ENCODE data around the gene PMEL.
A peak's percentile ranks its signal among the peaks of the same experiment; 100 is the strongest.
"Not testable (repeated sequence)": the region's sequence is repeated elsewhere in the genome, so short reads cannot be mapped to it uniquely, and the experiment has no call there.

The PMEL gene

DNA sequence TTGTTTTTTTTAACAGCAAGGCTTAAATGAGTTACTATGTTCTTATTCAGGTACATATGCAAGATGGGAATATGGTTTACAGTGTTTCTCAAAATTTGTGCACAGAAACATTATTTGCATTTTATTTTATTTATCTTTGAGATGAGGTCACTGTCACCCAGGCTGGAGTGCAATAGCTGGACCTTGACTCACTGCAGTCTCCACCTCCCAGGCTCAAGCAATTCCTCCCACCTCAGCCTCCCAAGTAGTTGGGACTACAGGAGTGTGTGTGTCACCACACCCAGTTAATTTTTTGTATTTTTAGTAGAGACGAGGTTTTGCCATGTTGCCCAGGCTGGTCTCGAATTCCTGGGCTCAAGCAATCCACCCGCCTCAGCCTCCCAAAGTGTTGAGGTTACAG lies 46.8 kb downstream of the PMEL start:
- not testable (repeated sequence) for DNase-seq

- DNase-seq: no peak
Measured at GRCh38 chr12:55915482-55915859, 50.4 kb downstream of the PMEL start.

DNA sequence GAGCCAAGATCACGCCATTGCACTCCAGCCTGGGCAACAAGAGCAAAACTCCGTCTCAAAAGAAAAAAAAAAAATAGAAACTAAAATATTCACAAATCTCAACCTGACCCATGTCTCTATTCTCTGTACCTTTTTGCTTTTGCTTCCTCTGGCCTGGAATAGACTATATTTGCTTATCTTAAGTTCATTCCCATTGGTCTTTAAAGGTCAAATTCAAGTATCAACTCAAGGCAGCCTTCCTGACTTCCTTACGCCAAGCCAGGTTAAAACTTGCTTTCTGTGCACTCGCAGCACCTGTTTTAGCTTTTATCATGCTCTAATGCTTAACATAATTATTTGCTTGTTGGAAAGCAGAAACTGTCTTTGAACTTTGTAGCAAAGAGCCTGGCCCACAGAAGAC lies 52.9 kb downstream of the PMEL start:
- no peak for DNase-seq

- DNase-seq: no peak
Measured at GRCh38 chr12:55909513-55909884, 56.3 kb downstream of the PMEL start.

GRCh38 chr12:55908726-55909512 lies 56.9 kb downstream of the PMEL start:
- peak; percentile 57 to 70 for DNase-seq

- no peak for DNase-seq
Measured at GRCh38 chr12:55906056-55906455, 59.8 kb downstream of the PMEL start.

Measured in NCI-H526 (cell line).